Stimulated activated CD8-positive, alpha-beta memory T cell treated with anti-CD3 and anti-CD28 coated beads, Interleukin-15, amount 100 ng/mL, for 1 hour (primary cell): ENCODE results near the gene YEATS4.

Source experiments
- DNase-seq: peaks from one replicate; pipeline ENCODE4 v3.0.0-alpha.2; 2020; ENCODE audit warnings: low read depth

YEATS4 gene

GRCh38 chr12:69433653-69434052 is 74.1 kb downstream of the YEATS4 start:
- DNase-seq, result no peak

GRCh38 chr12:69435644-69436043 is 76.1 kb downstream of the YEATS4 start:
- DNase-seq, result no peak

- DNase-seq, result no peak
Measured at GRCh38 chr12:69437073-69437472, 77.5 kb downstream of the YEATS4 start.

- DNase-seq, result no peak
Measured at GRCh38 chr12:69438539-69438938, 79.0 kb downstream of the YEATS4 start.

GRCh38 chr12:69440016-69440415 is 80.5 kb downstream of the YEATS4 start:
- no peak for DNase-seq
